Neural cell (in vitro differentiated cells): ENCODE data around the gene GFRA1.

ENCODE experiments used
- EP300 ChIP-seq: fragments of 450-650 bp; conservative IDR thresholded peaks from 2 replicates; pipeline ENCODE4 v1.6.1; 2014; ENCODE audit warnings: antibody characterized with exemption, mild to moderate bottlenecking, moderate library complexity; ENCODE audit not compliant: poor library complexity, severe bottlenecking
- EZH2 ChIP-seq: fragments of 200-600, 300-800 bp; shearing (Covaris generic), sonication (generic); IDR thresholded peaks from 2 replicates; pipeline ENCODE4 v1.6.1; 2014; ENCODE audit warnings: antibody characterized with exemption, low read length, borderline replicate concordance, mild to moderate bottlenecking; ENCODE audit not compliant: insufficient read depth, poor library complexity, severe bottlenecking
- POLR2AphosphoS5 ChIP-seq: IDR thresholded peaks from 2 replicates; pipeline ENCODE4 v1.6.1; 2012
- RAD21 ChIP-seq: fragments of 450-650 bp; conservative IDR thresholded peaks from 2 replicates; pipeline ENCODE4 v1.6.1; 2014; ENCODE audit warnings: antibody characterized with exemption, mild to moderate bottlenecking, moderate library complexity
- TF ChIP-seq, protein P1 (sequence below): fragments of 450-650 bp; IDR thresholded peaks from 2 replicates; pipeline ENCODE4 v1.5.1; 2014; ENCODE audit warnings: antibody characterized with exemption, mild to moderate bottlenecking, moderate library complexity; ENCODE audit not compliant: poor library complexity, severe bottlenecking

DNA sequence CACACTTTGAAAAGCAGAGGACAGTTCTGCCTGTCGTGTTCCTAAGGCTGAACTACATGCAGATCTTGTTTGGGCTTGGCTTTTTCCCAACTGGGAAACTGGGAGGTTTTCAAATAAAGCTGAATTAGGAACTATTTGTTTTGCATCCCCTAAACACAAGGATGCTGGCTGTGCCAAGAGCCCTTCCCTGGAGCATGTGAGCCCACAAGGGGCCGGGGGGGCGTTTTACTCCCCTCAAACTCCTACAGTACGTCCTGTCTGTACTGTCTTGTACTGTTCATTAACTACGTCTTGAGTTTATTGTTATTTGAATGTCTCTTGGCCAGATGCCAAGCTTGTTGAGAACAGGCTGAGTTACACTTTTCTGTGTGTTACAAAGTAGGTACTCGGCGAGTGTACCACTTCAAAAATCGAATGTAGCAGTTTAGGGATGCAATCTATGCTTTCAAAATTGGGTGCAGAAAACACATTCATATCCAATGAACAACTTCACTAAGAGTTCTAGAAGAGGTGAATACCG lies 94.9 kb downstream of the GFRA1 start:
- TF ChIP-seq, protein P1, sequence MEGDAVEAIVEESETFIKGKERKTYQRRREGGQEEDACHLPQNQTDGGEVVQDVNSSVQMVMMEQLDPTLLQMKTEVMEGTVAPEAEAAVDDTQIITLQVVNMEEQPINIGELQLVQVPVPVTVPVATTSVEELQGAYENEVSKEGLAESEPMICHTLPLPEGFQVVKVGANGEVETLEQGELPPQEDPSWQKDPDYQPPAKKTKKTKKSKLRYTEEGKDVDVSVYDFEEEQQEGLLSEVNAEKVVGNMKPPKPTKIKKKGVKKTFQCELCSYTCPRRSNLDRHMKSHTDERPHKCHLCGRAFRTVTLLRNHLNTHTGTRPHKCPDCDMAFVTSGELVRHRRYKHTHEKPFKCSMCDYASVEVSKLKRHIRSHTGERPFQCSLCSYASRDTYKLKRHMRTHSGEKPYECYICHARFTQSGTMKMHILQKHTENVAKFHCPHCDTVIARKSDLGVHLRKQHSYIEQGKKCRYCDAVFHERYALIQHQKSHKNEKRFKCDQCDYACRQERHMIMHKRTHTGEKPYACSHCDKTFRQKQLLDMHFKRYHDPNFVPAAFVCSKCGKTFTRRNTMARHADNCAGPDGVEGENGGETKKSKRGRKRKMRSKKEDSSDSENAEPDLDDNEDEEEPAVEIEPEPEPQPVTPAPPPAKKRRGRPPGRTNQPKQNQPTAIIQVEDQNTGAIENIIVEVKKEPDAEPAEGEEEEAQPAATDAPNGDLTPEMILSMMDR, result no peak
- TF ChIP-seq POLR2AphosphoS5 (no peak), EP300 (no peak), RAD21 (no peak), EZH2 (no peak)
